Parathyroid adenoma (tissue), 2 donors: ENCODE data around the gene CLASP1.

ENCODE experiments used
- H2AFZ ChIP-seq: fragments of 300-600 bp; sonication (generic); one replicate; pipeline ENCODE4 v1.7.0; 2017; ENCODE audit warnings: antibody characterized with exemption, mild to moderate bottlenecking
- H3K27ac ChIP-seq: fragments of 300-600 bp; sonication (generic); one replicate; pipeline ENCODE4 v1.7.0; 2017
- H3K27me3 ChIP-seq: fragments of 300-600 bp; sonication (generic); one replicate; pipeline ENCODE4 v1.7.0; 2017; ENCODE audit warnings: low read length; ENCODE audit not compliant: control insufficient read depth, insufficient read depth
- H3K36me3 ChIP-seq: fragments of 300-600 bp; sonication (generic); one replicate; pipeline ENCODE4 v1.7.0; 2017; ENCODE audit warnings: low read length; ENCODE audit not compliant: control insufficient read depth, insufficient read depth
- H3K4me1 ChIP-seq: fragments of 300-600 bp; sonication (generic); one replicate; pipeline ENCODE4 v1.7.0; 2017; ENCODE audit warnings: control low read depth
- H3K4me2 ChIP-seq: fragments of 300-600 bp; sonication (generic); one replicate; pipeline ENCODE4 v1.7.0; 2017; ENCODE audit warnings: low read length
- H3K4me3 ChIP-seq: fragments of 300-600 bp; sonication (generic); one replicate; pipeline ENCODE4 v1.7.0; 2017; ENCODE audit warnings: low read depth, low read length
- H3K79me2 ChIP-seq: fragments of 300-600 bp; sonication (generic); one replicate; pipeline ENCODE4 v1.7.0; 2017; ENCODE audit warnings: control low read depth
- H3K9ac ChIP-seq: fragments of 300-600 bp; sonication (generic); one replicate; pipeline ENCODE4 v1.7.0; 2017; ENCODE audit warnings: mild to moderate bottlenecking
- H3K9me3 ChIP-seq: fragments of 300-600 bp; sonication (generic); one replicate; pipeline ENCODE4 v1.7.0; 2017; ENCODE audit warnings: low read length; ENCODE audit not compliant: control insufficient read depth
- TF ChIP-seq, protein P1 (sequence below): fragments of 300-600 bp; sonication (generic); IDR thresholded peaks from one replicate; pipeline ENCODE4 v1.7.0; 2017; ENCODE audit warnings: antibody characterized with exemption, mild to moderate bottlenecking
- donor health status: primary hyperparathyroidism.

Gene CLASP1

DNA sequence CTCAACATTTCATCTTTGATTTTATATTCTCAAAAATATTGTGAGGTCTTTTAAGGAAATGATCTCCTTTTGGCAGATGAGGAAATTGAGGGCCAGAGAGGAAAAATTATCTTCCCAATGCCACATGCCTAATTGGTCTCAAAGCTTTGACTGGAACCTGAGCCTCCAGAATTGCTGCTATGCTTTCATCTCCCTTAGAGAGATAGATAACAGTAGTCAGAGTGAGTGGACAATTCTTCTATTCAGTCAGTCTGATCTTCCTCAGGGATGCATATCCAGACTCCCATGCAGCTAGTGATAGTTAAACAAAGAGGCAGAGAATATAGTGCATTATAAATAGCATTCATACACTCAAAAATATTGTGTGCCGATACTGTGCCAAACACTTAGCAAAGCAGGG is 3.8 kb upstream of the CLASP1 start:
- Histone ChIP-seq H3K4me1 (no peaks in the 10 kb centered on the region), H2AFZ (no peak overlapping the region), H3K9me3 (no peaks in the 10 kb centered on the region), H3K4me2 (no peak overlapping the region), H3K36me3 (no peaks in the 10 kb centered on the region), H3K27me3 (no peaks in the 10 kb centered on the region), H3K9ac (no peak overlapping the region), H3K4me3 (no peak overlapping the region), H3K79me2 (no peaks in the 10 kb centered on the region), H3K27ac (no peak overlapping the region)
- TF ChIP-seq, protein P1, sequence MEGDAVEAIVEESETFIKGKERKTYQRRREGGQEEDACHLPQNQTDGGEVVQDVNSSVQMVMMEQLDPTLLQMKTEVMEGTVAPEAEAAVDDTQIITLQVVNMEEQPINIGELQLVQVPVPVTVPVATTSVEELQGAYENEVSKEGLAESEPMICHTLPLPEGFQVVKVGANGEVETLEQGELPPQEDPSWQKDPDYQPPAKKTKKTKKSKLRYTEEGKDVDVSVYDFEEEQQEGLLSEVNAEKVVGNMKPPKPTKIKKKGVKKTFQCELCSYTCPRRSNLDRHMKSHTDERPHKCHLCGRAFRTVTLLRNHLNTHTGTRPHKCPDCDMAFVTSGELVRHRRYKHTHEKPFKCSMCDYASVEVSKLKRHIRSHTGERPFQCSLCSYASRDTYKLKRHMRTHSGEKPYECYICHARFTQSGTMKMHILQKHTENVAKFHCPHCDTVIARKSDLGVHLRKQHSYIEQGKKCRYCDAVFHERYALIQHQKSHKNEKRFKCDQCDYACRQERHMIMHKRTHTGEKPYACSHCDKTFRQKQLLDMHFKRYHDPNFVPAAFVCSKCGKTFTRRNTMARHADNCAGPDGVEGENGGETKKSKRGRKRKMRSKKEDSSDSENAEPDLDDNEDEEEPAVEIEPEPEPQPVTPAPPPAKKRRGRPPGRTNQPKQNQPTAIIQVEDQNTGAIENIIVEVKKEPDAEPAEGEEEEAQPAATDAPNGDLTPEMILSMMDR: no peak

DNA sequence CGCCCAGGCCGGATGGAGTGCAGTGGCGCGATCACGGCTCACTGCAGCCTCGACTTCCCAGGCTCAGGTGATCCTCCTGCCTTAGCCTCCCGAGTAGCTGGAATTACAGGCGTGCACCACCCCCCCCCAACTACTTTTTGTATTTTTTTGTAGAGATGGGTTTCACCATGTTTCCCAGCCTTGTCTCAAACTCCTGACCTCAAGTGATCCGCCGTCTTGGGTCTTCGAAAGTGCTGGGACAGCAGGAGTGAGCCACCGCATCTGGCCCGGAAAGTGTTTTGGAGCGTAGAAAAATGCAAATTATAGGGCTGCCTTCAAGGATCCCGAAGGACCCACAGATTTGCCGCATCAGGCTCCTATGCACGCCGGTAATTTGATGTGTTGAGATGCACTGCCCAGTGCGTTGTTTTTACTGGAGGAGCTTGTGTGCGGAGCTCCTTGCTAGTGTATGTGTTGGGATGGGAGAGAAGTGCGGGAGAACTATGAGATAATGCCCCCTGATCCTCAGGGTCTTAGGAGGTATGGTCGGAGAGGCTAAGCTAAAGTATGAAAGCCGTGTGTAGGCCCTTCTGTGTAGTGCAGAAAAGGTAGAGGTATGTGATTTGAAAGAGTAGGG is 1.2 kb upstream of the CLASP1 start:
- no peaks in the 10 kb centered on the region for H3K27me3 ChIP-seq
- peak overlapping the region; percentile 89 for H3K27ac ChIP-seq
- peaks cover 13% of the 10 kb centered on the region for H3K79me2 ChIP-seq

DNA sequence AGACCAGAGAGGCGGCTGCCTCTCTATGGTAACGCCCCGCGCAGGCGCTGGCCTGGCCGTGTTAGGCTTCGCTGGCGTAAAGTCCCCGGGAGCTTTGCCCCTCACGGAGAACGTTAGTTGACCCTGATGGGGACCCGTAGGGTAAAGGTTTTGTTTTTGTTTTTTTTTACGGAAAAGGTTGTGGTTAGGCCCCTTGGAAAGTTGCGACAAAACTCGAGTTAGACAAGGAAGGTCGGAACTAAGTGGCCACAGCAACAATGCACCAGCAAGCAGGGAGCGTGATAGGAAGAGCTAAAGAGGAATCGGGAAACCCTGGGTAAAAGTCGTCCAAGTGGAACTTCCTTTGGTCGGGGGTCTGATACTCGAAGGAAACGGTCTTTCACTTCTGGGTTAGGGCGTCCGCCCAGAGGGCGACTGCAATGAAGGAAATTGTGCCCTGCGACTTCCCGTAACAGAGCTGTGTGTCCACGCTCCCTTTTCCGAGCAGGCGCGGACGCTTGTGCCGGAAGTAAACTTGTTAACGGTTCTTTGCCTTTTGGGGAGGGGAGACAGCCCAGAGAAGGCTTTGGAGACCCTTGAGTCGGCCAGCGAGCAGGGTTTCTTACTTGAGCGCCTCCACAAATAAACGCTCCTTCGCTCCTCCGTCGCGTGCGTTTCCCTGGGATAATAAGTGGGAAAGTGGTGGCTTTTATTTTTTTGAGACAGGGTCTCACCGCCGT is 493 bp upstream of the CLASP1 start:
- TF ChIP-seq, protein P1: no peak
- H3K27me3 ChIP-seq: no peaks in the 10 kb centered on the region
- peak overlapping the region; percentile 94 for H3K4me2 ChIP-seq
- peak overlapping the region; percentile 72 for H2AFZ ChIP-seq
- no peaks in the 10 kb centered on the region for H3K9me3 ChIP-seq
- peak overlapping the region; percentile 55 for H3K9ac ChIP-seq
- peaks cover 15% of the 10 kb centered on the region for H3K79me2 ChIP-seq
- H3K4me3 ChIP-seq: peak overlapping the region; percentile 95
- H3K36me3 ChIP-seq: no peaks in the 10 kb centered on the region
- H3K4me1 ChIP-seq: no peaks in the 10 kb centered on the region
- peak overlapping the region; percentile 89 for H3K27ac ChIP-seq

More for the DNA sequence above, 1.2 kb upstream of the CLASP1 start:
- Histone ChIP-seq H3K4me2 (peak overlapping the region; percentile 94), H3K36me3 (no peaks in the 10 kb centered on the region), H3K9ac (peak overlapping the region; percentile 55), H3K4me3 (peak overlapping the region; percentile 95), H3K9me3 (no peaks in the 10 kb centered on the region), H2AFZ (peak overlapping the region; percentile 72), H3K4me1 (no peaks in the 10 kb centered on the region)
- TF ChIP-seq, protein P1: no peak

DNA sequence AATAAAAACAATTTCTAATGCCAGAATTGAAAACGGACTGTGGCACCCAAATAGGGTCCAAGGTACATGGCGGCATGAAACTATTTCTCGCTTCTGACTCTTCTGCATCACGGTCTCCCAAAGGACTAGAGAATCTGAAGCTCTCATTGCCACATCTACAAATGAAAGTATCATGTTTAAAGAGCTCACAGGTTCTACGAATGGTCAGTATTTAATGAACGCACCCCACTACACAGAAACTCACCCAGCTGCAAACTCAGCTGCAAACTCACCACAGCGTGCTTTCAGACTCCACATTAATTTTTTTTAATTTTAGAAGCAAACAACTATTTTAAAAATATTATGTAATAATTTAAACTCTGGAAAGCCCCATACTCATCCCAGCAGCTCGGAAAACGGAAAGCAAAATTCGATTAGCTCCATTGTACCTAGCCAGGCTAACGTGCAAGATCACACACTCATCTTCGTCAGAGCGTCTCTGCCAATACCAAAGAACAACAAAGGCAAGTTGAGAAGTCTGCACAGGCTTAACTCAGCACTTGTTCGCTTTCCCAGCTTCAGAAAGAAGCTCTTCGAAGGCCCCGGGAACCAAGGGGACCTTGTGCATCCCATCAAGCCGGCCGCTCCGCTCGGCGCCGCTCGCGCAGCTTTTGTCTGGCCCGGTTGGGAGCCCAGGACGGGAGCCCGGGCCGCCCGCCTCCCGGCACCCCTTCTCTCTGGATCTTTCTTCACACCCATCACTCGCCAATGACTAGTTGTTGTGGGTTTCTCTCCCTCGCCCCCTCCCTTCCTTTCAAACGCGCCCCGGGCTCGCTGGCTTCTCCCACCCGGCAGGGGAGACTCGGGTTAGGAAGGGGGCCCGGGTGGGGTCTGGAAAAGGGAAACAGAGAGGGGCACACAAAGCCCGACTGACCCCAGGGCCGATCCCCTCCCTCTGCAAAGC is 785 bp downstream of the CLASP1 start:
- H3K4me1 ChIP-seq: no peaks in the 10 kb centered on the region
- peak overlapping the region; percentile 89 for H3K27ac ChIP-seq
- H2AFZ ChIP-seq: peak overlapping the region; percentile 72
- peak overlapping the region; percentile 74 for H3K9ac ChIP-seq
- H3K79me2 ChIP-seq: peaks cover 21% of the 10 kb centered on the region
- peak overlapping the region; percentile 95 for H3K4me3 ChIP-seq
- TF ChIP-seq, protein P1: no peak
- H3K4me2 ChIP-seq: peak overlapping the region; percentile 94
- no peaks in the 10 kb centered on the region for H3K9me3 ChIP-seq
- H3K27me3 ChIP-seq: no peaks in the 10 kb centered on the region
- no peaks in the 10 kb centered on the region for H3K36me3 ChIP-seq
